ENCODE results near the gene EPB41L4A. TPM values are rescaled to one million over a fixed set of nuclear protein-coding genes. Genes with fewer than 3 reads are reported as not detected.

The EPB41L4A gene
- total and polyA plus RNA-seq, 2 experiments from 2014 or later, result 0.11 to 0.76 TPM

GRCh38 chr5:112119508-112119907 lies 299.6 kb downstream of the EPB41L4A start:
- WGBS, 2 experiments (ENCODE audit: low coverage in 1 of 2, low lambda C conversion rate in 2 of 2, missing lambda C conversion rate in 2 of 2), result 75% methylated on average over 3 of the region's 3 CpGs
- in situ Hi-C loops (cut with MboI), result no loop called here
- H3K79me2 ChIP-seq (ENCODE audit: insufficient read depth), result no peaks in the 10 kb centered on the region

GRCh38 chr5:112117551-112117950 lies 301.5 kb downstream of the EPB41L4A start:
- Histone ChIP-seq H3K9me2 (ENCODE audit: insufficient read depth) (no peaks in the 10 kb centered on the region), H4K20me1 (ENCODE audit: insufficient read depth) (no peaks in the 10 kb centered on the region), H3K79me2 (ENCODE audit: insufficient read depth) (no peaks in the 10 kb centered on the region), H3K27me3 (replicated peaks; ENCODE audit: insufficient read depth) (no peaks in the 10 kb centered on the region), H2AFZ (no peak overlapping the region), H3K9ac (no peak overlapping the region), H3K27ac (no peak overlapping the region), H3K4me1 (ENCODE audit: insufficient read depth) (no peaks in the 10 kb centered on the region), H3K4me3 (no peak overlapping the region), H3K9me3 (ENCODE audit: low read depth) (no peaks in the 10 kb centered on the region), H3K4me2 (ENCODE audit: unreplicated experiment) (no peak overlapping the region), H3F3A (ENCODE audit: insufficient read depth) (no peaks in the 10 kb centered on the region), H3K36me3 (ENCODE audit: low read depth) (no peaks in the 10 kb centered on the region)
- TF ChIP-seq EZH2phosphoT487 (IDR thresholded peaks at IDR 0.05; ENCODE audit: insufficient read depth, low read depth), result no peak
- no peak for TF ChIP-seq EZH2 (IDR thresholded peaks at IDR 0.05; ENCODE audit: insufficient read depth, poor library complexity, severe bottlenecking)
- WGBS, 2 experiments (ENCODE audit: low coverage in 1 of 2, low lambda C conversion rate in 2 of 2, missing lambda C conversion rate in 2 of 2), result 50% methylated on average over 1 of the region's 1 CpG
- DNase-seq, result no peak
- in situ Hi-C loops (cut with MboI), result no loop called here

More at GRCh38 chr5:112119508-112119907, 299.6 kb downstream of the EPB41L4A start:
- Histone ChIP-seq H2AFZ (no peak overlapping the region), H3K27ac (no peak overlapping the region), H3K4me2 (ENCODE audit: unreplicated experiment) (no peak overlapping the region), H3K36me3 (ENCODE audit: low read depth) (no peaks in the 10 kb centered on the region), H3K4me1 (ENCODE audit: insufficient read depth) (no peaks in the 10 kb centered on the region), H3K4me3 (no peak overlapping the region), H3K9ac (no peak overlapping the region), H3K9me3 (ENCODE audit: low read depth) (no peaks in the 10 kb centered on the region), H3K9me2 (ENCODE audit: insufficient read depth) (no peaks in the 10 kb centered on the region), H3F3A (ENCODE audit: insufficient read depth) (no peaks in the 10 kb centered on the region), H4K20me1 (ENCODE audit: insufficient read depth) (no peaks in the 10 kb centered on the region), H3K27me3 (replicated peaks; ENCODE audit: insufficient read depth) (no peaks in the 10 kb centered on the region)
- TF ChIP-seq EZH2 (IDR thresholded peaks at IDR 0.05; ENCODE audit: insufficient read depth, poor library complexity, severe bottlenecking) (no peak), EZH2phosphoT487 (IDR thresholded peaks at IDR 0.05; ENCODE audit: insufficient read depth, low read depth) (no peak)
- DNase-seq, result no peak

GRCh38 chr5:112116371-112116770 lies 302.7 kb downstream of the EPB41L4A start:
- Histone ChIP-seq H3K9ac (no peak overlapping the region), H2AFZ (no peak overlapping the region), H3K9me2 (ENCODE audit: insufficient read depth) (no peaks in the 10 kb centered on the region), H3K4me1 (ENCODE audit: insufficient read depth) (no peaks in the 10 kb centered on the region), H3K27me3 (replicated peaks; ENCODE audit: insufficient read depth) (no peaks in the 10 kb centered on the region), H3K4me2 (ENCODE audit: unreplicated experiment) (no peak overlapping the region), H3K79me2 (ENCODE audit: insufficient read depth) (no peaks in the 10 kb centered on the region), H4K20me1 (ENCODE audit: insufficient read depth) (no peaks in the 10 kb centered on the region), H3K36me3 (ENCODE audit: low read depth) (no peaks in the 10 kb centered on the region), H3K27ac (no peak overlapping the region), H3K9me3 (ENCODE audit: low read depth) (no peaks in the 10 kb centered on the region), H3K4me3 (no peak overlapping the region), H3F3A (ENCODE audit: insufficient read depth) (no peaks in the 10 kb centered on the region)
- in situ Hi-C loops (cut with MboI), result no loop called here
- no peak for TF ChIP-seq EZH2 (IDR thresholded peaks at IDR 0.05; ENCODE audit: insufficient read depth, poor library complexity, severe bottlenecking)
- no peak for TF ChIP-seq EZH2phosphoT487 (IDR thresholded peaks at IDR 0.05; ENCODE audit: insufficient read depth, low read depth)
- DNase-seq, result no peak

- TF ChIP-seq EZH2 (IDR thresholded peaks at IDR 0.05; ENCODE audit: insufficient read depth, poor library complexity, severe bottlenecking), result no peak
- no peak for TF ChIP-seq EZH2phosphoT487 (IDR thresholded peaks at IDR 0.05; ENCODE audit: insufficient read depth, low read depth)
- H3K4me3 ChIP-seq, result no peak overlapping the region
- WGBS, 2 experiments (ENCODE audit: low coverage in 1 of 2, low lambda C conversion rate in 2 of 2, missing lambda C conversion rate in 2 of 2), result 92 to 94% methylated on average over 2 of the region's 2 CpGs
- peaks cover under 1% of the 10 kb centered on the region; the same call in 1 of the 2 replicates for H3F3A ChIP-seq (ENCODE audit: insufficient read depth)
- no peak overlapping the region for H3K4me2 ChIP-seq (ENCODE audit: unreplicated experiment)
- peaks cover 5% of the 10 kb centered on the region for H3K4me1 ChIP-seq (ENCODE audit: insufficient read depth)
- no peaks in the 10 kb centered on the region for H3K27me3 ChIP-seq (replicated peaks; ENCODE audit: insufficient read depth)
- in situ Hi-C loops (cut with MboI), result no loop called here
- no peaks in the 10 kb centered on the region for H3K79me2 ChIP-seq (ENCODE audit: insufficient read depth)
- H3K9me3 ChIP-seq (ENCODE audit: low read depth), result no peaks in the 10 kb centered on the region
- H3K27ac ChIP-seq, result no peak overlapping the region
- no peak for DNase-seq
- no peaks in the 10 kb centered on the region for H3K9me2 ChIP-seq (ENCODE audit: insufficient read depth)
- no peaks in the 10 kb centered on the region for H3K36me3 ChIP-seq (ENCODE audit: low read depth)
- no peaks in the 10 kb centered on the region for H4K20me1 ChIP-seq (ENCODE audit: insufficient read depth)
- no peak overlapping the region for H2AFZ ChIP-seq
- no peak overlapping the region for H3K9ac ChIP-seq
These were observed 305.5 kb downstream of the EPB41L4A start for GRCh38 chr5:112113565-112113964.

Small RNAs within 50 kb of the gene (small RNA-seq; reads per million reads assigned to genes)
- gene AC010265.1 (ENCODE audit: low read depth, low replicate concordance) (not detected), gene HMGB3P16 (ENCODE audit: low read depth, low replicate concordance) (not detected), gene SNORA13 (ENCODE audit: low read depth, low replicate concordance) (5.6 reads per million, percentile 80 among the genes with 10 or more reads in this experiment)

Measured in GM23248 (cell line).